HepG2 (cell line): ENCODE results near the gene TCF3. TPM values are rescaled to one million over a fixed set of nuclear protein-coding genes. Genes with fewer than 3 reads are reported as not detected.

Experiments used
- ATAC-seq: fragments of 200-7000 bp; cut with Tn5 transposase; 3 replicates; pipeline ENCODE4 v1.9.1; 2020; ENCODE audit warnings: mild to moderate bottlenecking, moderate library complexity
- BruUV-seq: library from RNA; stranded (reverse); fragments of 400-500 nt; replicated peaks from 2 replicates; lab custom pipeline; 2021; lab: Mats Ljungman, UMichigan
- CTCF ChIA-PET: fragments of 300-600 bp; formaldehyde crosslinking; extraction: SDS; loops from one replicate; lab custom pipeline; 2021; ENCODE audit warnings: low total read pairs, inconsistent platforms, low intra/inter-chr PET ratio; lab: Yijun Ruan, JAX
- POLR2A ChIA-PET: fragments of 350-600 bp; sonication (Branson Sonifier 250); formaldehyde crosslinking; loops from one replicate; lab custom pipeline; 2020; ENCODE audit warnings: antibody characterized with exemption, inconsistent platforms; lab: Yijun Ruan, JAX
- DNase-seq: peaks from one replicate; pipeline ENCODE4 v3.0.0-alpha.2; 2015; ENCODE audit warnings: low spot score
- FAIRE-seq: peaks from 3 replicates; lab custom pipeline; 2011; peaks lifted over from hg19 to GRCh38; lab: Jason Lieb, UNC
- H2AFZ ChIP-seq: one replicate; pipeline ENCODE4 v1.6.1; 2011; ENCODE audit warnings: low read length, inconsistent platforms
- H3K27ac ChIP-seq: fragments of 300-600 bp; 3 replicates; pipeline ENCODE4 v1.8.0; 2011; ENCODE audit warnings: mixed run types, mild to moderate bottlenecking, mixed read lengths, low read length, inconsistent platforms; ENCODE audit not compliant: insufficient read depth; ENCODE audit errors: extremely low read length
- H3K27me3 ChIP-seq, 2 experiments: fragments of 200-600 bp in 1 of 2; 2 replicates in 1 of 2; 3 replicates in 1 of 2; pipeline versions ENCODE4 v1.6.0 to v1.8.0; 2011; ENCODE audit warnings: low read length in 2 of 2, mild to moderate bottlenecking in 2 of 2, moderate library complexity in 2 of 2, inconsistent platforms in 1 of 2; ENCODE audit not compliant: insufficient read depth in 2 of 2, control insufficient read depth in 1 of 2
- H3K36me3 ChIP-seq, 2 experiments: fragments of 200-600 bp in 1 of 2; replicated peaks in 1 of 2; 2 replicates in 1 of 2; 3 replicates in 1 of 2; pipeline versions ENCODE4 v1.5.1 to v1.8.0; 2011; ENCODE audit warnings: low read length in 2 of 2, inconsistent platforms in 1 of 2; ENCODE audit not compliant: insufficient read depth in 2 of 2, control insufficient read depth in 1 of 2
- H3K4me1 ChIP-seq: 2 replicates; pipeline ENCODE4 v1.5.1; 2012; ENCODE audit warnings: low read length, inconsistent platforms; ENCODE audit not compliant: insufficient read depth
- H3K4me2 ChIP-seq: 2 replicates; pipeline ENCODE4 v1.6.0; 2011; ENCODE audit warnings: low read depth, low read length, inconsistent platforms
- H3K4me3 ChIP-seq, 3 experiments: fragments of 200-600 bp in 1 of 3; sonication (generic), shearing (Covaris generic) in 1 of 3; replicated peaks in 1 of 3; 2 replicates each; pipeline ENCODE4 v1.5.1; 2011 to 2016; ENCODE audit warnings: low read length in 3 of 3, inconsistent platforms in 2 of 3, low read depth in 2 of 3, mild to moderate bottlenecking in 2 of 3, control low read depth in 1 of 3, mixed read lengths in 1 of 3; ENCODE audit not compliant: insufficient read depth in 1 of 3
- H3K79me2 ChIP-seq: one replicate; pipeline ENCODE4 v1.6.1; 2011; ENCODE audit warnings: low read length, inconsistent platforms; ENCODE audit not compliant: insufficient read depth
- H3K9ac ChIP-seq: 2 replicates; pipeline ENCODE4 v1.6.0; 2011; ENCODE audit warnings: mild to moderate bottlenecking, low read depth, low read length, inconsistent platforms; ENCODE audit not compliant: insufficient read depth
- H3K9me3 ChIP-seq: 2 replicates; pipeline ENCODE4 v1.5.1; 2012; ENCODE audit warnings: mild to moderate bottlenecking, low read length
- H4K20me1 ChIP-seq: 2 replicates; pipeline ENCODE4 v1.6.0; 2011; ENCODE audit warnings: inconsistent platforms, mild to moderate bottlenecking, low read length, moderate library complexity; ENCODE audit not compliant: insufficient read depth
- CREBL2 ChIP-seq: sonication (generic); formaldehyde crosslinking; IDR thresholded peaks from 2 replicates; pipeline ENCODE4 v1.8.1; 2023; ENCODE audit warnings: missing genetic modification reagents, mild to moderate bottlenecking, borderline replicate concordance
- EED ChIP-seq: sonication (generic); formaldehyde crosslinking; IDR thresholded peaks from 2 replicates; pipeline ENCODE4 v1.5.0; 2020; ENCODE audit warnings: mild to moderate bottlenecking, missing genetic modification reagents
- FOXM1 ChIP-seq: sonication (generic); formaldehyde crosslinking; IDR thresholded peaks from 2 replicates; pipeline ENCODE4 v1.5.0; 2020; ENCODE audit warnings: missing genetic modification reagents
- MAFG ChIP-seq: sonication (generic); formaldehyde crosslinking; IDR thresholded peaks from 2 replicates; pipeline ENCODE4 v1.5.1; 2020; ENCODE audit warnings: mild to moderate bottlenecking, missing genetic modification reagents
- NFE2L1 ChIP-seq: sonication (generic); formaldehyde crosslinking; IDR thresholded peaks from 2 replicates; pipeline ENCODE4 v1.4.0; 2020; ENCODE audit warnings: missing genetic modification reagents, mild to moderate bottlenecking, borderline replicate concordance
- NONO ChIP-seq, 2 experiments: fragments of 450-650 bp in 1 of 2; sonication (generic) in 1 of 2; formaldehyde crosslinking in 1 of 2; IDR thresholded peaks in 1 of 2; conservative IDR thresholded peaks in 1 of 2; 2 replicates each; pipeline versions ENCODE4 v1.6.1 to v1.8.0; 2017 to 2022; ENCODE audit warnings: mild to moderate bottlenecking in 1 of 2, missing genetic modification reagents in 1 of 2, moderate library complexity in 1 of 2
- RARA ChIP-seq: IDR thresholded peaks from 2 replicates; pipeline ENCODE4 v1.6.1; 2016; ENCODE audit warnings: missing genetic modification reagents, missing compliant biosample characterization
- TAF1 ChIP-seq: sonication (generic); formaldehyde crosslinking; IDR thresholded peaks from 2 replicates; pipeline ENCODE4 v1.4.0; 2020; ENCODE audit warnings: missing genetic modification reagents
- TEAD2 ChIP-seq: sonication (generic); formaldehyde crosslinking; IDR thresholded peaks from 2 replicates; pipeline ENCODE4 v1.9.0; 2021; ENCODE audit warnings: missing genetic modification reagents
- ZBTB3 ChIP-seq: sonication (generic); formaldehyde crosslinking; IDR thresholded peaks from 2 replicates; pipeline ENCODE4 v1.4.0; 2020; ENCODE audit warnings: low read depth, mild to moderate bottlenecking, moderate library complexity, missing genetic modification reagents, borderline replicate concordance
- ZC3H13 ChIP-seq: sonication (generic); formaldehyde crosslinking; IDR thresholded peaks from 2 replicates; pipeline ENCODE4 v1.8.1; 2023; ENCODE audit warnings: mild to moderate bottlenecking, missing genetic modification reagents, moderate library complexity
- ZFX ChIP-seq: sonication (generic); formaldehyde crosslinking; IDR thresholded peaks from 2 replicates; pipeline ENCODE4 v1.4.0; 2020; ENCODE audit warnings: mild to moderate bottlenecking, low read depth, missing genetic modification reagents, moderate library complexity
- ZNF121 ChIP-seq: sonication (generic); formaldehyde crosslinking; IDR thresholded peaks from 2 replicates; pipeline ENCODE4 v1.5.0; 2020; ENCODE audit warnings: mild to moderate bottlenecking, missing genetic modification reagents
- ZNF281 ChIP-seq: sonication (generic); formaldehyde crosslinking; IDR thresholded peaks from 2 replicates; pipeline ENCODE4 v1.4.0; 2020; ENCODE audit warnings: missing genetic modification reagents, borderline replicate concordance
- ZNF432 ChIP-seq: sonication (generic); formaldehyde crosslinking; IDR thresholded peaks from 2 replicates; pipeline ENCODE4 v1.5.0; 2020; ENCODE audit warnings: missing genetic modification reagents, mild to moderate bottlenecking, borderline replicate concordance
- ZNF747 ChIP-seq: sonication (generic); formaldehyde crosslinking; IDR thresholded peaks from 2 replicates; pipeline ENCODE4 v1.8.1; 2023; ENCODE audit warnings: missing genetic modification reagents, mild to moderate bottlenecking, borderline replicate concordance
- ZNF784 ChIP-seq: sonication (generic); formaldehyde crosslinking; IDR thresholded peaks from 2 replicates; pipeline ENCODE4 v1.5.1; 2020; ENCODE audit warnings: missing genetic modification reagents, mild to moderate bottlenecking, borderline replicate concordance
- ZNF839 ChIP-seq: sonication (generic); formaldehyde crosslinking; IDR thresholded peaks from 2 replicates; pipeline ENCODE4 v1.4.0; 2020; ENCODE audit warnings: missing genetic modification reagents, mild to moderate bottlenecking, borderline replicate concordance
- ZSCAN21 ChIP-seq: sonication (generic); formaldehyde crosslinking; IDR thresholded peaks from 2 replicates; pipeline ENCODE4 v1.8.0; 2022; ENCODE audit warnings: mild to moderate bottlenecking, missing genetic modification reagents, moderate library complexity, borderline replicate concordance
- WGBS: methylation state at CpG from one replicate; pipeline ENCODE4 v1.1.6; 2017; ENCODE audit warnings: low lambda C conversion rate; 5-methylcytosine and 5-hydroxymethylcytosine counted together
- in situ Hi-C: cut with HindIII; loops from 2 replicates; pipeline ENCODE4 v1.10.0; 2017; ENCODE audit warnings: low pct_unique_long_range_greater_than_20kb; ENCODE audit not compliant: extremely low pct_ligation_motif_present
- intact Hi-C: fragments of 100-400 bp; cut with micrococcal nuclease; formaldehyde crosslinking; loops from one replicate; pipeline ENCODE4 v1.10.0; 2022; ENCODE audit not compliant: unreplicated experiment
- polyA plus RNA-seq, 8 experiments: library from polyadenylated mRNA; depleted of rRNA in 3 of 8; stranded (reverse) in 7 of 8; unstranded in 1 of 8; fragments of >200 nt; fragmentation: Illumina TruSeq in 4 of 8; extraction: Trizol in 4 of 8; gene quantifications; 2 replicates each; pipeline versions ENCODE4 v1.2.1 to v1.2.3, GENCODE V29; 2011 to 2016; ENCODE audit warnings: low read depth in 4 of 8, missing spikeins in 1 of 8, mixed read lengths in 1 of 8; ENCODE audit not compliant: insufficient read depth in 1 of 8
- total RNA-seq, 5 experiments: library from RNA; depleted of rRNA; stranded (reverse); fragments of >200 nt; fragmentation: Illumina TruSeq; extraction: Trizol; gene quantifications; 2 replicates each; pipeline ENCODE4 v1.2.3, GENCODE V29; 2016; ENCODE audit warnings: low read depth in 1 of 5

The TCF3 gene
- total and polyA plus RNA-seq, 2 of the 13 experiments (the other 11 are each of a cell fraction or from before 2014, with no cell fraction given), result 51.4 to 53.2 TPM

GRCh38 chr19:1592024-1592754, 60.2 kb downstream of the TCF3 start:
- ATAC-seq (peak; percentile 69), DNase-seq (peak; percentile 78), FAIRE-seq (no peak)
- POLR2A ChIA-PET, result interaction anchor here (1.3 to 2.7 kb wide), 4 partner anchors 11 to 15 kb away, joined by 3 to 24 read pairs (median 22); partner anchors contain the start of gene UQCR11
- Histone ChIP-seq H3K79me2 (peaks cover 35% of the 10 kb centered on the region), H3K27ac (peak overlapping the region; percentile 99), H3K4me1 (peaks cover 48% of the 10 kb centered on the region), H3K9ac (peak overlapping the region; percentile 100), H3K4me2 (peak overlapping the region; percentile 95), H4K20me1 (no peaks in the 10 kb centered on the region), H3K27me3 (no peaks in the 10 kb centered on the region; a peak in 1 of 5 replicates), H3K36me3 (peaks cover under 1 to 8% of the 10 kb centered on the region in 2 experiments; a peak in 4 of 5 replicates), H2AFZ (no peak overlapping the region), H3K4me3 (peak overlapping the region; percentile 72 to 90 (median 83)), H3K9me3 (no peaks in the 10 kb centered on the region)
- no TSS peak for BruUV-seq
- CTCF ChIA-PET, result no interaction called here
- in situ Hi-C loops (no loop called here), intact Hi-C loops (loop anchor here (10.0 kb wide), 1 partner anchor 47 kb away; no protein-coding TSS in a partner anchor)
- no CpG with 5 or more reads among the region's 94 CpGs for WGBS
- TF ChIP-seq CREBL2 (CRISPR knock-in tag) (peak; percentile 81; the same call in 1 of the 2 replicates), TAF1 (CRISPR knock-in tag) (peak; percentile 88), FOXM1 (CRISPR knock-in tag) (no peak), ZNF784 (CRISPR knock-in tag) (peak; percentile 80; the same call in 1 of the 2 replicates), ZBTB3 (CRISPR knock-in tag) (no peak), ZSCAN21 (CRISPR knock-in tag) (peak; percentile 88), ZNF432 (CRISPR knock-in tag) (no peak), TEAD2 (no peak), ZNF281 (CRISPR knock-in tag) (peak; percentile 37; the same call in 1 of the 2 replicates), ZC3H13 (CRISPR knock-in tag) (peak; percentile 90), MAFG (CRISPR knock-in tag) (no peak), ZFX (peak; percentile 93), EED (CRISPR knock-in tag) (peak; percentile 53), NFE2L1 (CRISPR knock-in tag) (no peak), ZNF839 (peak; percentile 44; the same call in 1 of the 2 replicates), ZNF747 (CRISPR knock-in tag) (peak; percentile 57; the same call in 1 of the 2 replicates), NONO (IDR thresholded peaks at IDR 0.05) (no peak), NONO (CRISPR knock-in tag; conservative IDR thresholded peaks at IDR 0.05) (peak; percentile 72), ZNF121 (CRISPR knock-in tag) (no peak; the same call in 1 of the 2 replicates), RARA (CRISPR knock-in tag) (no peak)
